IMR-90 (cell line): ENCODE data around the gene ABO. TPM values are rescaled to one million over a fixed set of nuclear protein-coding genes. Genes with fewer than 3 reads are reported as not detected.

Experiments used
- ATAC-seq: fragments of 200-7000 bp; cut with Tn5 transposase; 2 replicates; pipeline ENCODE4 v1.9.1; 2020; ENCODE audit warnings: low read depth, mild to moderate bottlenecking, moderate library complexity
- BruUV-seq: library from RNA; stranded (reverse); fragments of 400-500 nt; replicated peaks from 2 replicates; lab custom pipeline; 2021; lab: Mats Ljungman, UMichigan
- CTCF ChIA-PET: fragments of 300-600 bp; formaldehyde crosslinking; extraction: SDS; loops from one replicate; lab custom pipeline; 2021; ENCODE audit warnings: antibody characterized with exemption; lab: Yijun Ruan, JAX
- POLR2A ChIA-PET: fragments of 300-600 bp; sonication (Branson Sonifier 250); formaldehyde crosslinking; loops from one replicate; lab custom pipeline; 2022; ENCODE audit warnings: antibody characterized with exemption; ENCODE audit not compliant: unreplicated experiment; lab: Charles Lee
- DNase-seq: peaks from one replicate; pipeline ENCODE4 v3.0.0; 2013
- H2AFZ ChIP-seq: replicated peaks from 2 replicates; pipeline ENCODE3; 2013; ENCODE audit warnings: low read length, mild to moderate bottlenecking; ENCODE audit not compliant: poor library complexity
- H2AK5ac ChIP-seq: 2 replicates; pipeline ENCODE4 v1.6.1; 2013; ENCODE audit warnings: low read depth, low read length, inconsistent platforms
- H2AK9ac ChIP-seq: replicated peaks from 2 replicates; pipeline ENCODE3; 2013; ENCODE audit warnings: mild to moderate bottlenecking, low read depth, low read length, moderate library complexity; ENCODE audit not compliant: poor library complexity
- H2BK120ac ChIP-seq: 2 replicates; pipeline ENCODE4 v1.6.1; 2013; ENCODE audit warnings: low read depth, low read length, inconsistent platforms
- H2BK15ac ChIP-seq: 3 replicates; pipeline ENCODE4 v1.6.1; 2013; ENCODE audit warnings: low read depth, low read length, inconsistent platforms
- H2BK20ac ChIP-seq: 2 replicates; pipeline ENCODE4 v1.6.1; 2013; ENCODE audit warnings: low read depth, mild to moderate bottlenecking, inconsistent platforms, low read length, moderate library complexity
- H2BK5ac ChIP-seq: 2 replicates; pipeline ENCODE4 v1.6.1; 2013; ENCODE audit warnings: mild to moderate bottlenecking, low read depth, low read length, inconsistent platforms; ENCODE audit not compliant: poor library complexity, severe bottlenecking
- H3K14ac ChIP-seq: replicated peaks from 2 replicates; pipeline ENCODE4 v1.6.1; 2013; ENCODE audit warnings: low read depth, low read length, inconsistent platforms
- H3K18ac ChIP-seq: 2 replicates; pipeline ENCODE4 v1.6.1; 2013; ENCODE audit warnings: low read depth, low read length, control low read depth
- H3K23ac ChIP-seq: 2 replicates; pipeline ENCODE4 v1.6.1; 2013; ENCODE audit warnings: low read depth, low read length, inconsistent platforms
- H3K27ac ChIP-seq: 2 replicates; pipeline ENCODE4 v1.5.1; 2013; ENCODE audit warnings: mild to moderate bottlenecking, control low read depth, low read length; ENCODE audit not compliant: insufficient read depth
- H3K27me3 ChIP-seq: 2 replicates; pipeline ENCODE4 v1.6.1; 2013; ENCODE audit warnings: low read length; ENCODE audit not compliant: control insufficient read depth, insufficient read depth
- H3K36me3 ChIP-seq: 2 replicates; pipeline ENCODE4 v1.6.1; 2013; ENCODE audit warnings: low read length, mixed read lengths; ENCODE audit not compliant: control insufficient read depth, insufficient read depth
- H3K4ac ChIP-seq: 2 replicates; pipeline ENCODE4 v1.6.1; 2013; ENCODE audit warnings: low read depth, low read length, inconsistent platforms
- H3K4me1 ChIP-seq: 2 replicates; pipeline ENCODE4 v1.6.1; 2013; ENCODE audit warnings: low read length, mixed read lengths; ENCODE audit not compliant: control insufficient read depth, insufficient read depth
- H3K4me2 ChIP-seq: 2 replicates; pipeline ENCODE4 v1.6.1; 2013; ENCODE audit warnings: low read depth, mild to moderate bottlenecking, control low read depth, low read length, moderate library complexity
- H3K4me3 ChIP-seq: 2 replicates; pipeline ENCODE4 v1.5.1; 2013; ENCODE audit warnings: low read depth, mild to moderate bottlenecking, control low read depth, low read length, moderate library complexity; ENCODE audit not compliant: insufficient read depth
- H3K56ac ChIP-seq: 2 replicates; pipeline ENCODE4 v1.6.1; 2013; ENCODE audit warnings: low read length, inconsistent platforms; ENCODE audit not compliant: insufficient read depth; ENCODE audit errors: extremely low read depth
- H3K79me1 ChIP-seq, 2 experiments: 2 replicates each; pipeline ENCODE4 v1.6.1; 2013; ENCODE audit warnings: low read length in 2 of 2, inconsistent platforms in 1 of 2, low read depth in 1 of 2
- H3K9ac ChIP-seq: 2 replicates; pipeline ENCODE4 v1.6.1; 2013; ENCODE audit warnings: low read depth, low read length, control low read depth
- H3K9me1 ChIP-seq: 2 replicates; pipeline ENCODE4 v1.6.1; 2013; ENCODE audit warnings: low read length, inconsistent platforms; ENCODE audit not compliant: insufficient read depth
- H3K9me3 ChIP-seq: 2 replicates; pipeline ENCODE4 v1.6.1; 2013; ENCODE audit warnings: low read length; ENCODE audit not compliant: control insufficient read depth, insufficient read depth
- H4K20me1 ChIP-seq: 2 replicates; pipeline ENCODE4 v1.6.1; 2013; ENCODE audit warnings: low read length, inconsistent platforms; ENCODE audit not compliant: insufficient read depth
- H4K5ac ChIP-seq: 2 replicates; pipeline ENCODE4 v1.6.1; 2013; ENCODE audit warnings: mild to moderate bottlenecking, low read depth, low read length, control low read depth
- H4K8ac ChIP-seq, 2 experiments: 2 replicates each; pipeline ENCODE4 v1.6.1; 2013; ENCODE audit warnings: low read depth in 2 of 2, low read length in 2 of 2, control low read depth in 1 of 2, inconsistent platforms in 1 of 2
- H4K91ac ChIP-seq: 2 replicates; pipeline ENCODE4 v1.6.1; 2013; ENCODE audit warnings: low read depth, low read length, inconsistent platforms; ENCODE audit not compliant: insufficient read depth
- CEBPB ChIP-seq: IDR thresholded peaks from 2 replicates; pipeline ENCODE4 v1.6.1; 2012; ENCODE audit warnings: low read depth, low read length, improper control_type of control experiment
- CHD1 ChIP-seq: IDR thresholded peaks from 2 replicates; pipeline ENCODE4 v1.6.1; 2012; ENCODE audit warnings: low read depth, low read length, improper control_type of control experiment
- MAFK ChIP-seq: IDR thresholded peaks from 2 replicates; pipeline ENCODE4 v1.6.1; 2012; ENCODE audit warnings: low read depth, low read length, improper control_type of control experiment
- MAZ ChIP-seq: IDR thresholded peaks from 2 replicates; pipeline ENCODE4 v1.6.1; 2012; ENCODE audit warnings: low read depth, mild to moderate bottlenecking, low read length, improper control_type of control experiment, moderate library complexity, borderline replicate concordance
- MXI1 ChIP-seq: IDR thresholded peaks from 2 replicates; pipeline ENCODE4 v1.6.1; 2012; ENCODE audit warnings: low read depth, mild to moderate bottlenecking, low read length, moderate library complexity, borderline replicate concordance
- NFE2L2 ChIP-seq: fragments of 150-350 bp; IDR thresholded peaks from 2 replicates; pipeline ENCODE4 v1.6.1; 2016; ENCODE audit warnings: low read depth, mild to moderate bottlenecking, low read length
- RAD21 ChIP-seq: IDR thresholded peaks from 2 replicates; pipeline ENCODE4 v1.6.1; 2012; ENCODE audit warnings: low read length, improper control_type of control experiment
- RCOR1 ChIP-seq: IDR thresholded peaks from 2 replicates; pipeline ENCODE4 v1.6.1; 2012; ENCODE audit warnings: mild to moderate bottlenecking, low read length, improper control_type of control experiment; ENCODE audit not compliant: insufficient replicate concordance
- RFX5 ChIP-seq: IDR thresholded peaks from 2 replicates; pipeline ENCODE4 v1.8.0; 2012; ENCODE audit warnings: low read depth, mild to moderate bottlenecking, low read length, moderate library complexity
- SMC3 ChIP-seq: fragments of 150-350 bp; IDR thresholded peaks from 2 replicates; pipeline ENCODE4 v1.6.1; 2016; ENCODE audit warnings: low read depth, mild to moderate bottlenecking, antibody characterized with exemption, low read length, moderate library complexity
- whole genome bisulfite sequencing, 2 experiments: methylation state at CpG; one replicate each; pipeline versions ENCODE4 v1.1.5 to v1.1.7; 2013; ENCODE audit warnings: missing lambda C conversion rate in 2 of 2; ENCODE audit not compliant: insufficient read length in 1 of 2; ENCODE audit errors: extremely low coverage in 2 of 2; 5-methylcytosine and 5-hydroxymethylcytosine counted together
- dilution Hi-C: fragments of 300-500 bp; cut with HindIII; formaldehyde crosslinking; loops from one replicate; pipeline ENCODE4 v1.14.3; 2018; ENCODE audit warnings: low sequenced_read_pairs; ENCODE audit not compliant: unreplicated experiment
- in situ Hi-C: fragments of 300-500 bp; cut with MboI; formaldehyde crosslinking; loops from 3 replicates; pipeline ENCODE4 v1.14.3; 2019; ENCODE audit warnings: low sequenced_read_pairs, inconsistent platforms, mixed read lengths
- intact Hi-C: fragments of 100-400 bp; cut with micrococcal nuclease; formaldehyde crosslinking; loops from 2 replicates; pipeline ENCODE4 v1.10.0; 2022
- polyA plus RNA-seq, 3 experiments: library from polyadenylated mRNA; depleted of rRNA; stranded (reverse); fragments of >200 nt; gene quantifications; 2 replicates each; pipeline ENCODE4 v1.2.3, GENCODE V29; 2012; ENCODE audit warnings: low replicate concordance in 1 of 3
- total RNA-seq: library from RNA; depleted of rRNA; stranded (reverse); fragments of >200 nt; gene quantifications from 2 replicates; pipeline ENCODE4 v1.2.3, GENCODE V29; 2012
- TF ChIP-seq, protein P1 (sequence below): conservative IDR thresholded peaks from 2 replicates; pipeline ENCODE4 v1.5.1; 2012; ENCODE audit warnings: mild to moderate bottlenecking, low read depth, low read length, improper control_type of control experiment
- TF ChIP-seq, protein P2 (sequence below): fragments of 150-350 bp; IDR thresholded peaks from 2 replicates; pipeline ENCODE4 v1.6.1; 2016; ENCODE audit warnings: low read depth, mild to moderate bottlenecking, low read length, moderate library complexity, borderline replicate concordance

Gene ABO
- total and polyA plus RNA-seq, 2 of the 4 experiments (the other 2 are of a cell fraction) = not detected

- H4K5ac ChIP-seq = no peak overlapping the region
- no peaks in the 10 kb centered on the region for H3K4me1 ChIP-seq
- H3K9me1 ChIP-seq = no peaks in the 10 kb centered on the region
- ChIA-PET POLR2A (no interaction called here), CTCF (no interaction called here)
- H3K27me3 ChIP-seq = peaks cover 17% of the 10 kb centered on the region; the same call in 1 of the 2 replicates
- H2AFZ ChIP-seq = no peak overlapping the region
- WGBS, 2 experiments = 89% methylated on average over 25 of the region's 30 CpGs; no CpG with 5 or more reads in 1 of the 2 experiments
- no TSS peak for BruUV-seq
- no peak overlapping the region for H2BK15ac ChIP-seq
- dilution Hi-C loops (no loop called here), intact Hi-C loops (no loop called here), in situ Hi-C loops (no loop called here)
- no peak overlapping the region for H3K23ac ChIP-seq
- no peak overlapping the region for H3K4me2 ChIP-seq
- H2AK9ac ChIP-seq = no peak overlapping the region
- no peak overlapping the region for H2AK5ac ChIP-seq
- no peaks in the 10 kb centered on the region for H3K79me1 ChIP-seq
- no peak overlapping the region for H3K4ac ChIP-seq
- no peak overlapping the region for H2BK20ac ChIP-seq
- H4K8ac ChIP-seq = no peak overlapping the region
- H3K18ac ChIP-seq = no peak overlapping the region
- no peak overlapping the region for H3K56ac ChIP-seq
- no peak overlapping the region for H3K9ac ChIP-seq
- no peaks in the 10 kb centered on the region for H4K20me1 ChIP-seq
- no peak overlapping the region for H2BK5ac ChIP-seq
- no peak overlapping the region for H3K27ac ChIP-seq
- DNase-seq (no peak), ATAC-seq (no peak)
- H3K14ac ChIP-seq = no peak overlapping the region
- H3K9me3 ChIP-seq = no peaks in the 10 kb centered on the region
- no peak overlapping the region for H2BK120ac ChIP-seq
- TF ChIP-seq CHD1 (no peak), NFE2L2 (no peak), MAFK (no peak), RFX5 (no peak), RAD21 (no peak), MAZ (no peak), SMC3 (no peak), CEBPB (no peak), MXI1 (no peak), RCOR1 (no peak)
- TF ChIP-seq, protein P1, sequence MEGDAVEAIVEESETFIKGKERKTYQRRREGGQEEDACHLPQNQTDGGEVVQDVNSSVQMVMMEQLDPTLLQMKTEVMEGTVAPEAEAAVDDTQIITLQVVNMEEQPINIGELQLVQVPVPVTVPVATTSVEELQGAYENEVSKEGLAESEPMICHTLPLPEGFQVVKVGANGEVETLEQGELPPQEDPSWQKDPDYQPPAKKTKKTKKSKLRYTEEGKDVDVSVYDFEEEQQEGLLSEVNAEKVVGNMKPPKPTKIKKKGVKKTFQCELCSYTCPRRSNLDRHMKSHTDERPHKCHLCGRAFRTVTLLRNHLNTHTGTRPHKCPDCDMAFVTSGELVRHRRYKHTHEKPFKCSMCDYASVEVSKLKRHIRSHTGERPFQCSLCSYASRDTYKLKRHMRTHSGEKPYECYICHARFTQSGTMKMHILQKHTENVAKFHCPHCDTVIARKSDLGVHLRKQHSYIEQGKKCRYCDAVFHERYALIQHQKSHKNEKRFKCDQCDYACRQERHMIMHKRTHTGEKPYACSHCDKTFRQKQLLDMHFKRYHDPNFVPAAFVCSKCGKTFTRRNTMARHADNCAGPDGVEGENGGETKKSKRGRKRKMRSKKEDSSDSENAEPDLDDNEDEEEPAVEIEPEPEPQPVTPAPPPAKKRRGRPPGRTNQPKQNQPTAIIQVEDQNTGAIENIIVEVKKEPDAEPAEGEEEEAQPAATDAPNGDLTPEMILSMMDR = no peak
- TF ChIP-seq, protein P2, sequence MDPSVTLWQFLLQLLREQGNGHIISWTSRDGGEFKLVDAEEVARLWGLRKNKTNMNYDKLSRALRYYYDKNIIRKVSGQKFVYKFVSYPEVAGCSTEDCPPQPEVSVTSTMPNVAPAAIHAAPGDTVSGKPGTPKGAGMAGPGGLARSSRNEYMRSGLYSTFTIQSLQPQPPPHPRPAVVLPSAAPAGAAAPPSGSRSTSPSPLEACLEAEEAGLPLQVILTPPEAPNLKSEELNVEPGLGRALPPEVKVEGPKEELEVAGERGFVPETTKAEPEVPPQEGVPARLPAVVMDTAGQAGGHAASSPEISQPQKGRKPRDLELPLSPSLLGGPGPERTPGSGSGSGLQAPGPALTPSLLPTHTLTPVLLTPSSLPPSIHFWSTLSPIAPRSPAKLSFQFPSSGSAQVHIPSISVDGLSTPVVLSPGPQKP = no peak
- H4K91ac ChIP-seq = no peak overlapping the region
- no peak overlapping the region for H3K4me3 ChIP-seq
- H3K36me3 ChIP-seq = no peaks in the 10 kb centered on the region
Observed at GRCh38 chr9:133256136-133256461, 18.9 kb downstream of the ABO start.
